ENCODE data around the gene GDPD5.
"Not testable (repeated sequence)": the region's sequence is repeated elsewhere in the genome, so short reads cannot be mapped to it uniquely, and the experiment has no call there.

GDPD5 gene

DNA sequence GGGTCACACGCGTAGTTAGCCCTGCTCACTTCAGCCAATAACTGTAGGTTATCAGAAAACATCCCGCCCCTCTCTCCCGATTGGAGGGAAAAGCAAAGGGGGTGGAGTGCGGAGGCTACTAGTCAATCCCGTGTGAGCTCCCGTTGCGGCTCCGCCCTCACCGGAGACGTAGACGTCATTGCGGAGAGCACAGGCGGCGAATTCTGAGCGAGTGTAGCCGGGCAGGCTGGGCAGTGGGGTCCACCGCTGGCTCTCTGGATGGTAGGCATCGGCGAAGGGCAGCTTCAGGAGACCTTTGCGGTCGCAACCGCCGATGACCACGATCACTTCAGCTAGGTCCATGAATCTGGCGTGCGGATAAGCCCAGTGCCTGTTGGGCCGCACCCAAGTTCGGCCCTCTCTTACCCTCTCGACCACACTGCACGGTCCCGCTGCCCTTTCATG lies 97.4 kb downstream of the GDPD5 start:
- DNase-seq, result no peak
- in situ Hi-C loops (cut with HindIII; ENCODE audit: low pct_ligation_motif_present, low pct_unique_long_range_greater_than_20kb, low sequenced_read_pairs), result no loop called here

DNA sequence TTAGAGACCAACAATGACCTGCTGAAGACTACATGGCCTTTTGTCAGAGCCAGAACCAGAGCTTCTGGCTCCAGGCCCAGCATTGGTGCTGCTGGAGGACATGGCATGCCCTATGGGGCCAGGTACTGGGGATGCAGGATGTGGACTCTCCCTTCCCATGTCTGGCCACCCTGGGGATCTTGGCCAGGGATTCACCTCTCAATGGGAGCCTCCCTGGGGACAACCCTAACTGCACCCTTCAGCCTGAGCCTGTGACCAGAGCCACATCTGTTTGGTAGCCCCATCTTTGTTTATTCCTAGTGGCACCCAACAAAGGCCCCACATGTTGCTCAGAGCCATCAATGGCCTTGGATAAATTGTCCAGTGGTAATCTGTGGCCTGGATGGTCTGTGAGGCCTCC lies 98.6 kb downstream of the GDPD5 start:
- no peak for DNase-seq
- in situ Hi-C loops (cut with HindIII; ENCODE audit: low pct_ligation_motif_present, low pct_unique_long_range_greater_than_20kb, low sequenced_read_pairs), result no loop called here

DNA sequence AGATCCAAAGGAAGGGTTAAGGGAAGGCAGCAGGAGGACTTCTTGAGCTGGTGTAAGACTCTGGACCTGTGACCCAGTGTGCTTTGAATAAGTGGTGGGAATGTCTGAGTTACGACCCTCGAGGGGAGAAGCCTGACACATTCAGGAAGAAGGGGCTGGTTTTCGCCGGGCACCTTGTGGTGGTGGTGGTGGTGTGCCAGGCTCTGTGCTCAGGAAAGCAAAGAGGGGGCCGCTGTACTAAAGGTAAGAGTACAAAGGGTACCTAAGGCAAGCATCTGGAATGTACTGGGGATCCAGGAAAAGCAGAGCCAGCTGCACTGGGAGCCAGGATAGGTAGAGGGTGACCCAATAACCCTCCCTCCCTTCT lies 99.0 kb downstream of the GDPD5 start:
- DNase-seq, result no peak
- in situ Hi-C loops (cut with HindIII; ENCODE audit: low pct_ligation_motif_present, low pct_unique_long_range_greater_than_20kb, low sequenced_read_pairs), result no loop called here

DNA sequence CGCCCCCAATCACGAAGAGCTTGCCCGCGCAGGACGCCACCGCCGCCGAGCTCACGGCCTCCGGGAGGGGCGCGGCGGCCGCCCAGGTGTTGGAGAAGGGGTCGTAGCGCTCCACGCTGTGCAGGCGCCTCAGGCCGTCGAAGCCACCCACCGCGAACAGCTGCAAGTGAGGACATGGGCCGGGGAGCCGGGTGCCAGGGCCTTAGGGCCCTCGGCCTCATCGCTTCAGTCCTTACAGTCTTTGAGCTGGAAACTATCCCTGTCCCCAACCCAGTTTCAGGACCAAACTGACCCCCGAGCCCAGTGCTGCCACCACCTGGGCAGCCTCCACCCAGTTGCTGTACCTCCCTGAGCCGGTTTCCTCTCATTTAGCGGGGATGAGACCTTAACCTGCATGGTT lies 100.3 kb downstream of the GDPD5 start:
- in situ Hi-C loops (cut with HindIII; ENCODE audit: low pct_ligation_motif_present, low pct_unique_long_range_greater_than_20kb, low sequenced_read_pairs), result no loop called here
- DNase-seq, result no peak

DNA sequence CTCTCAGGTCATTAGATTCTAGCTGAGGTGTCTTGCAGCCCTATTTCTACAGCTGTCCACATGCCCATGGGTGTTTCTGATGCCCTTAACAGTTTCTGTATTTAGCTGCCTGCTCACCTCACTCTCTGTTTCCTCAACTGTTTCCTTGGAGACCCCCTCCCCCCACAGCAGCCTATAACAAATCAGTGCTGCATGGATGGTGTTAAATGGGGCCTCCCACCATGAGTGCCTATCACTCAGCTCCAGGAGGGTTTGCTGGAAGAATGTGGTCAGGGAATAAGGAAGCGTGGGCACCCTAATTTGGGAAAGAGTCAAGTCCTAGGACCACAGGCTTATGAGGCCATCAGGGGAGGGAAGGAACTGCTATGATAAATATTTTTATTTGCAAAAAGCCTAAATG lies 101.3 kb downstream of the GDPD5 start:
- in situ Hi-C loops (cut with HindIII; ENCODE audit: low pct_ligation_motif_present, low pct_unique_long_range_greater_than_20kb, low sequenced_read_pairs), result no loop called here
- no peak for DNase-seq

DNA sequence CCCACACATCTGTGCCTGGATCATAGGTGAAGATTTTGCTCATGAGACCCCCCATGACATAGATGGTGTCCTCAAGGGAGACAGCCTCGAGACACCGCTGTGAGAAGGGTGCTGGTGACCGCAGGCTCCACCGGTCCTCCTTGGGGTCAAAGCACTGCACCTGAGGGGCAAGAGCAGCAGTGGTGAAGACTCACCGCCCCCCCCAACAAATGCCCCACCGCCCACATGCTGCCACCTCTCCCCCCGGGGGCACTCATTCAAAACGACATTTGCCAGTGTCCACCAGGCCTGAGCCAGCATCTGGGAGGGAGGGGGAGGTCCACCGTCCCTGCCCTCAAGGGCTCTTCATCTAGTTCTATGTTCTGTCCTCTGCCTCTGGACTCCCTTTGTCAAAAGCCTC lies 102.0 kb downstream of the GDPD5 start:
- in situ Hi-C loops (cut with HindIII; ENCODE audit: low pct_ligation_motif_present, low pct_unique_long_range_greater_than_20kb, low sequenced_read_pairs), result no loop called here
- no peak for DNase-seq

DNA sequence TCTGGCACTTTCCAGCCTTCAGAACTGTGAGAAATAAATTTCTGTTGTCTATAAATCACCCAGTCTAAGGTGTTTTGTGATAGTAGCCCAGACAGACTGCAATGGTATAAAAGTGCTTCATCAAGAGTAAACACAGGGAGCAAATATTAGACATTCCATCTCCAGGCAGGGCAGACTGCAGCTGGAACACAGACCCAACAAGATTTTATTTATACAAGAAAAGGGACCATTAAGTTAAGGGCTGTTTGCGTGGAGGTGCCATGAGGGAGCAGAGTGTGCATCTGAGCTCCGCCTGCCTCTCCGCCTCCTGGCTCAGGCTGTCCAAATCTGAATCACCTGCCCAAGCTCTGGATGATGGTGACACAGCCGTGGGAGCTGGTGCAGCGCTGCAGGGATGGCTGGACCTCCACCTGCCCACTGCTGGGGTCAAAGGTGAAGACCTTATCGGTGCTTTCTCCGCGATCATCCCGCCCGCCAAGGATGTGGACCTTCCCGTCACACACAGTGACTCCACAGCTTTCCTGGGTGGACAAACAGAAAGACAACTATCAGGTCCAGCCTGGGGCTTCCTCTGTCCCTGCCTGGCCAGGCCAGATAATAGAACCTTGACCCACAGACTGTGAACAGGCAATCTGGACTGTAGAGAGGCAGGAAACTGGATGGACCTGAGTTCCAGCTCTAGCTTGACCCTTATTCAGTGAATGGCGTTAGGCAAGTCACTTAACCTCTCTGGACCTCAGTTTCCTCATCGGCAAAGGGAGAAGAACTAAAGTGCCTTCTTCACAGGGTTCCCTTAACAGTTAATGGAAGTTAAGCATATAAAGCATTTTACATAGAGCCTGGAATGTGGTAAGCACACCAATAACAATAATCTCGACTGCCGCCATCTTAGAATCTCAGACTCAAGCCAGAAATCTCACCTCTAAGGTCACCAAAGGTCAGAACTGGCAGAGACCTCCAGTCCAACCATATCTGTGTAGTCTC lies 103.2 kb downstream of the GDPD5 start:
- in situ Hi-C loops (cut with HindIII; ENCODE audit: low pct_ligation_motif_present, low pct_unique_long_range_greater_than_20kb, low sequenced_read_pairs), result no loop called here
- no peak for DNase-seq

DNA sequence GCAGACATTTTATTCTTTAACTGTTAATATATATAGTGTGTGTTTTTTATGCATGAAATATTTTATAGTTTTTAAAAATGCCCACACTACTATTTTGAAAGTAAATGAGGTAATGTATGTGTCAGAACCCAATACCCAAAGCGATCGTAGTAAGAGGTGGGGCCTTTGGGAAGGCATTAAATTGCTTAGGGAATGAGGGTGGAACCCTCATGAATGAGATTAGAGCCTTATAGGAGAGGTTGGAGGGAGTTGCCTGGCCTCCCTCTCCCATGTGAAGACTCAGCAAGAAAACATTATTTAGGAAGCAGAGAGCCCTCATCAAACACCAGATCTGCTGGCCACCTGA lies 103.9 kb downstream of the GDPD5 start:
- in situ Hi-C loops (cut with HindIII; ENCODE audit: low pct_ligation_motif_present, low pct_unique_long_range_greater_than_20kb, low sequenced_read_pairs), result no loop called here
- no peak for DNase-seq

DNA sequence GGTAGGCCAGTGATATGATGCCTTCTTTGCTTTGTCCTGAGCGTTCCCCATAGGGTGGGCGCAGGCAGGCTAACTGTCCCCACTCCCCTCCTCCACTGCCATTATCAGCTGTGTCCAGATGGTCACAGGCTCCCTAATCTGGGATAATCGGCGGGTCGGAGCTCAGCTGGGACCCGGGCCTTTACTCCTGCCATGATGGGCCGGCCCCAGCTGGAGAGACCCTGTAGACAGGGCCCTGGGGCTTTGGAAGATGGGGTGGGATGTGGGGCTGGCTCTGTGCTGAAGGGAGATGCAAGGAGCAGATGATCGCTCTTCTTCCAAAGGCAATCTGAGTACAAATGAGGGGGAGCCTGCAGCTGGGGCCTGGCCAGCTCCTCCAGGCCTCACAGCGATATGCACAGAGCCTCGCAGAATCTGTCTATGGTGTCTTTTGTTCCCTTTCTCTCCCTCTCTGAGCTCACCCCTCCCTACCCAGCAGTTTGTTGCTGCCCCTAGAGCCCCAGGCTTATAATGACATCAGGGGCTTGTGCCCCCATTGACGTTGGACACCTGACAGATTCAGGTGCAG lies 104.6 kb downstream of the GDPD5 start:
- no peak for DNase-seq
- in situ Hi-C loops (cut with HindIII; ENCODE audit: low pct_ligation_motif_present, low pct_unique_long_range_greater_than_20kb, low sequenced_read_pairs), result no loop called here

DNA sequence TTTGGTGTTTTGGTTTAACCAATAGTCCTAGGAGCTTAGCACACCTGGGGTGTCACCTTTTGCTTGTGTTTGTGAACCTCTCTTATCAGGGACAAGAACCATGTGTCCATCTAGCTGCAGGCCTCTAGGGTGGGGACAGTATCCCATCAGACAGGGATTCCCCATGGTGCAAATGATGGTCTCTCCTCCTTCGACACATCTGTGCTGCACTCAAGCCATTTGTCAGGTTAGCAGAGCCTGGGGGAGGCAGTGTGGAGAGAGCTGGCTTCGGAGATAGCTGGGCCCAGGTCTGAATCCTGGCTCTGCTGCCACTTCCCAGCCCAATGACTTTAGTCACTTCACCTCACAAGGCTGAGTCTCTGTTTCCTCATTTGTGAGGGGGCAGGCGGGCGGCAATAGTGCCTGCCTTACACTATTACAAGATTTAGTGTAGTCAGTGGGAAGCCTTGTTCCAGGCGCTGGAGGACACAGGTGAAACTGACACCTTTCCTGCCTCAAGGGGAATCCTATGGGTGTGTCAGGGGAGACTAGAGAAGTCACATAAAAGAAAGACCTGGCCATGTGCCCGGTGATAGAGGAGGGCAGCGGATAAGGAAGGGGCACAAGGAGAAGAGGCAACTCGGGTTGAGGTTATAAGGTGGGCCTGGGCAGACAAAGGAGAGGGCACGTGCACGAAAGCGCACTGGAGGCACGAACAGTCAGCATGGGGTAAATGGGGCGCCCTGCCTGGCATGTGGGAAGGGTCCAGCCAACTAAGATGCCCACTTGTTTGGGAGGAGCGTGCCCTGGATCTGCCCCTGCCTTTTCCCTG lies 105.3 kb downstream of the GDPD5 start:
- no peak for DNase-seq
- in situ Hi-C loops (cut with HindIII; ENCODE audit: low pct_ligation_motif_present, low pct_unique_long_range_greater_than_20kb, low sequenced_read_pairs), result no loop called here

DNA sequence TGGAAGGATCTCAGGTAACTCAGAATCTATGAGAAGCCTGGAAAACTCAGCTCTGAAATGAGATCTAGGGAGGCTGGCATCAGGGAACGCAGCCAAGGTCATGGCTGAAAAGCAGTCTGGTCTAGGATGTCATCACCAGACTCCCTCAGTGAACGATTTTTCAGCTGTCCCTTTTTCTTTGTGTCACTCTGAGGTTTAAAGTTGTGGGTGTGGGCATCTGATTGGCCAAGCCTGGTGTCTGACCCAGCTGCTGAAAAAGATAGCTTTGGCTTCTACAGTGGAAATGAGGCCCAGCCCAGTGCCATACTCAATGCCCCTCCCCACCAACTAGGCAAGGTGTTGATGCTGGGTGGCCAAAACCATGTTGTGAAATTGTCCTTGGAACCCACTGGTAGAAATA lies 111.9 kb downstream of the GDPD5 start:
- in situ Hi-C loops (cut with HindIII; ENCODE audit: low pct_ligation_motif_present, low pct_unique_long_range_greater_than_20kb, low sequenced_read_pairs), result no loop called here
- DNase-seq, result no peak

DNA sequence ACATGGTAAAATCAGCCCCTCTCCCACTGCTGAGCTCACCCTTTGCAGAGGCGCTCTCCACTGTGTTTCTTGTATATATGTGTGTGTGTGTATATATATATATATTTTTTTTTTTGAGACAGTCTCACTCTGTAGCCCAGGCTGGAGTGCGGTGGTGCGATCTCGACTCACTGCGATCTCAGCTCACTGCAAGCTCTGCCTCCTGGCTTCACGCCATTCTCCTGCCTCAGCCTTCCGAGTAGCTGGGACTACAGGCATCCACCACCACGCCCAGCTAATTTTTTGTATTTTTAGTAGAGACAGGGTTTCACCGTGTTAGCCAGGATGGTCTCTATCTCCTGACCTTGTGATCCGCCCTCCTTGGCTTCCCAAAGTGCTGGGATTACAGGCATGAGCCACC lies 112.6 kb downstream of the GDPD5 start:
- in situ Hi-C loops (cut with HindIII; ENCODE audit: low pct_ligation_motif_present, low pct_unique_long_range_greater_than_20kb, low sequenced_read_pairs); DNase-seq: not testable (repeated sequence)

DNA sequence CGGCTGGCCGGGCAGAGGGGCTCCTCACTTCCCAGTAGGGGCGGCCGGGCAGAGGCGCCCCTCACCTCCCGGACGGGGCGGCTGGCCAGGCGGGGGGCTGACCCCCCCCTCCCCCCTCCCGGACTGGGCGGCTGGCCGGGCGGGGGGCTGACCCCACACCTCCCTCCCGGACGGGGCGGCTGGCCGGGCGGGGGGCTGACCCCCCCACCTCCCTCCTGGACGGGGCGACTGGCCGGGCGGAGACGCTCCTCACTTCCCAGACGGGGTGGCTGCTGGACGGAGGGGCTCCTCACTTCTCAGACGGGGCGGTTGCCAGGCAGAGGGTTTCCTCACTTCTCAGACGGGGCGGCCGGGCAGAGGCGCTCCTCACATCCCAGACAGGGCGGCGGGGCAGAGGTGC lies 115.8 kb downstream of the GDPD5 start:
- in situ Hi-C loops (cut with HindIII; ENCODE audit: low pct_ligation_motif_present, low pct_unique_long_range_greater_than_20kb, low sequenced_read_pairs), result not testable (repeated sequence)

DNA sequence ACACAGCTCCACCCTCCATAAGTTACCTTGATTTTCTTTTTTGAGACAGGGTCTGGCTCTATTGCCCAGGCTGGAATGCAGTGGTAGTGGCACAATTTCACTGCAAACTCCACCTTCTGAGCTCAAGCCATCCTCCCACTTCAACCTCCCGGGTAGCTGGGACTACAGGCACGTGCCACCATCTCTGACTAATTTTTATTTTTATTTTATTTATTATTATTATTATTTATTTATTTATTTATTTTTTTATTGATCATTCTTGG lies 116.9 kb downstream of the GDPD5 start:
- no peak for DNase-seq
- in situ Hi-C loops (cut with HindIII; ENCODE audit: low pct_ligation_motif_present, low pct_unique_long_range_greater_than_20kb, low sequenced_read_pairs), result no loop called here

More for the DNA sequence above, 115.8 kb downstream of the GDPD5 start:
- not testable (repeated sequence) for DNase-seq

DNA sequence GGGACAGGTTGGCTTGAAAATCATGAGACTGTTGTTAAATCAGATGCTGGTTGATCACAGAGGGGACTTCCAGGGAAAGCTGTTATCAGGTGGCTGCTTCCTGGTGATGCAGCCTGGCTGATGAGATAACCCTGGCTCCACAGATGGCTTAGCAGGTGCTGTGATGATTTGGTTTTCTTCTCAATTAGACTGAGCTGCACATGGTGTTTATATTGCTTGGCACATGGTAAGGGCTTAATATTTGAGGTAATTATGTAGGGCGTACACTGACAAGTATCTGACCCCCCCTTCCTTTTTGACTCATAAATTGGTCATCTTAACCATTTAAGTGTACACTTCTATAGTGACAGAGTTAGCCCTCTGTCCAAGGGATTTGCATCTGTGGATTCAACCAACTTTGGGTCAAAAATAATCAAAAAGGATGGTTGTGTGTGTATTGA lies 119.4 kb downstream of the GDPD5 start:
- in situ Hi-C loops (cut with HindIII; ENCODE audit: low pct_ligation_motif_present, low pct_unique_long_range_greater_than_20kb, low sequenced_read_pairs), result no loop called here

DNA sequence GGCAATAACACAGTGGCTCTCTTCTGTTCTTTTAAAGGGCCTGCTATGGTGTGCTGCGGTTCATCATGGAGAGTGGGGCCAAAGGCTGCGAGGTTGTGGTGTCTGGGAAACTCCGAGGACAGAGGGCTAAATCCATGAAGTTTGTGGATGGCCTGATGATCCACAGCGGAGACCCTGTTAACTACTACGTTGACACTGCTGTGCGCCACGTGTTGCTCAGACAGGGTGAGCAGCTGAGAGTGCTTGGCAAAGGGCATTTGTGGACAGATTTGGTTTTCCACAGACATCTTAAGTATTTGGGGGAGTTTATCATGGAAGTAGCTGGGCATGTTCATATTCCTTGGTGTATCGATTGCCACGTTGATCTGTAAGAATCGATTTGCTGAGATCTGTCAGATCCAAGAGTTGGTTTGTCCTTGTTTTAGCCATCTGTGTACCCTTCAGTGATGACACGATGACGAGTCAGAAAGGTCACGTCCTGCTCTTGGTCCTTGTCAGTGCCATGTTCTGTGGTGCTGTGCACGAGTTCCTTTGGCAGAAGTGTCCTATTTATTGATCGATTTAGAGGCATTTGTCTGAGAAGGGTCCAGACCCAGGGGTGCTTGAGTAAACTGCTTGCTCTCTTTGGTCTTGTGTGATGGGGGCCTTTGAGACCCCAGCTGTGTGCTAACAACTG lies 121.6 kb downstream of the GDPD5 start:
- in situ Hi-C loops (cut with HindIII; ENCODE audit: low pct_ligation_motif_present, low pct_unique_long_range_greater_than_20kb, low sequenced_read_pairs), result no loop called here
- DNase-seq, result no peak

More for the DNA sequence above, 119.4 kb downstream of the GDPD5 start:
- DNase-seq, result no peak

DNA sequence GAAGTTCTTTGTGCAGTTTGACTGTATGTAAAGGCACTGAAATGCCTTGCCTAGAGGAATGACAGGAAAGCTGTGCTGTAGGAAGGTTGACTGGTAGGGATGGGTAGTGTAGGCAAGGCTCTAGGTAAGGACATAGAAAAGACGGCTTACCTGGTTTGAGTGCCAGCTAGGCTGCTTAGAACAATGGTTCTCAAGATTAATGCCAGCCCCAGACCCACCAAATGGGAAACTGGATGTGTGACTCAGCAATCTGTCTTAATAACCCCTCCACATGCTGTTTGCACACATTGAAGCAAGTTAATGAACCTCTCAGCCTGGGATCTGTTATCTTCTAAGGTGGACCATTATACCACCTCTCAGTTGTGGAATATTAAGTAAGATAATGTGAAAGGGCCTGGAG lies 122.7 kb downstream of the GDPD5 start:
- in situ Hi-C loops (cut with HindIII; ENCODE audit: low pct_ligation_motif_present, low pct_unique_long_range_greater_than_20kb, low sequenced_read_pairs), result no loop called here
- DNase-seq, result no peak

DNA sequence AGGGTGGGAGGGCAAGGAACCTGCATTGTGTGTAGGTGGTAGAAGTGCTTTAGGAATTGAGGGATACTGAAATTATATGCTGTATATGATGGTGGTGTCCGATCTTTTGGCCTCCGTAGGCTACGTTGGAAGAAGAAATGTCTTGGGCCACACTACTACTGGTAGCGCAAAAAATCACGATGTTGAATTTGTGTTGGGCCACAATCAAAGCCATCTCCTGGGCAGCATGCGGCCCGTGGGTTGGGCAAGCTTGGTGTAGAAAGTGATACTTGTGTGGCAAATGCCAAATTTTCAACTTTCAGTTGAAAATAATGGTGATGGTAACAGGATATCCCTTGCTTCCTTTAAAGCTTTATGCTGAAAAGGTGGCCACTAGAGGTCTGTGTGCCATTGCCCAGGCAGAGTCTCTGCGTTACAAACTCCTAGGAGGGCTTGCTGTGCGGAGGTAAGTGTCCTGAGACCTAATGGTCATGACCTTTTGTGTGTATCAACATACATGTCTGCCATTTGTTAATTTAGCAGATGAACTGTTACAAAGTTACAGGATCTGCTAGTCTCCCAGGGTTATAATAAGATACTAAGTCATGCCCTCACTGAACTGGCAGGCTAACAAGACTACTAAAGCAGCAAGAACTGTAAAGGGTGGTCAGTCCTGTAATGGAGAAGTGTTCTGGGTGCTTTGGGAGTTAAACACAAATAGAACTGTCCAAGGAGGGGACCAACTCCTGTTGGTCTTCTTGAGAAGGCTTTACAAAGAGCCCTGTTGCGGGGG lies 123.6 kb downstream of the GDPD5 start:
- DNase-seq, result no peak
- in situ Hi-C loops (cut with HindIII; ENCODE audit: low pct_ligation_motif_present, low pct_unique_long_range_greater_than_20kb, low sequenced_read_pairs), result no loop called here
